ENCODE data around the gene PROZ.

GRCh38 chr13:113190181-113190580, 31.7 kb downstream of the PROZ start:
- no peak for TF ChIP-seq CTCF (IDR thresholded peaks at IDR 0.05; ENCODE audit: low read length)
- TF ChIP-seq EZH2 (optimal IDR thresholded peaks at IDR 0.05; ENCODE audit: low read depth, low read length): no peak

Data from MM.1S (cell line).